Neutrophil (primary cell): Measurements from ENCODE around the gene PNO1.

Experiments
- H3K27ac ChIP-seq: fragments of 200-600 bp; sonication (generic); 2 replicates; pipeline ENCODE4 v1.5.1; 2016; ENCODE audit warnings: mild to moderate bottlenecking, moderate library complexity
- H3K27me3 ChIP-seq: fragments of 200-600 bp; sonication (generic); 2 replicates; pipeline ENCODE4 v1.6.0; 2016; ENCODE audit warnings: mild to moderate bottlenecking
- H3K36me3 ChIP-seq: fragments of 200-600 bp; sonication (generic); 2 replicates; pipeline ENCODE4 v1.5.1; 2017
- H3K4me1 ChIP-seq, 2 experiments: fragments of 200-600 bp in 1 of 2; sonication (generic) in 1 of 2; 1 replicate in 1 of 2; 2 replicates in 1 of 2; pipeline versions ENCODE4 v1.5.1 to v1.6.1; 2013 to 2016; ENCODE audit warnings: low read depth in 1 of 2, low read length in 1 of 2, mild to moderate bottlenecking in 1 of 2, moderate library complexity in 1 of 2; ENCODE audit not compliant: control insufficient read depth in 1 of 2, insufficient read depth in 1 of 2
- H3K4me3 ChIP-seq, 2 experiments: fragments of 200-600 bp in 1 of 2; sonication (generic) in 1 of 2; 1 replicate in 1 of 2; 2 replicates in 1 of 2; pipeline ENCODE4 v1.5.1; 2013 to 2016; ENCODE audit warnings: low read depth in 1 of 2, low read length in 1 of 2, mild to moderate bottlenecking in 1 of 2, moderate library complexity in 1 of 2
- H3K9me3 ChIP-seq: fragments of 200-600 bp; sonication (generic); 2 replicates; pipeline ENCODE4 v1.5.1; 2016
- CTCF ChIP-seq: fragments of 200-600 bp; sonication (generic); IDR thresholded peaks from 2 replicates; pipeline ENCODE4 v1.5.1; 2016; ENCODE audit warnings: antibody characterized with exemption

PNO1 gene

GRCh38 chr2:68214381-68214780 lies 56.7 kb downstream of the PNO1 start:
- no peak for TF ChIP-seq CTCF
- Histone ChIP-seq H3K4me1 (peaks cover 0 to 11% of the 10 kb centered on the region in 2 experiments), H3K27ac (no peak overlapping the region), H3K36me3 (peaks cover 15% of the 10 kb centered on the region), H3K27me3 (no peaks in the 10 kb centered on the region), H3K9me3 (no peaks in the 10 kb centered on the region), H3K4me3 (no peak overlapping the region)

- Histone ChIP-seq H3K4me3 (no peak overlapping the region), H3K4me1 (peaks cover 0 to 11% of the 10 kb centered on the region in 2 experiments), H3K36me3 (peaks cover 15% of the 10 kb centered on the region), H3K27me3 (no peaks in the 10 kb centered on the region), H3K9me3 (no peaks in the 10 kb centered on the region), H3K27ac (no peak overlapping the region)
- TF ChIP-seq CTCF = no peak
These were observed 59.0 kb downstream of the PNO1 start for GRCh38 chr2:68216454-68217310.

GRCh38 chr2:68217729-68218128 lies 60.0 kb downstream of the PNO1 start:
- no peak overlapping the region for H3K27ac ChIP-seq
- TF ChIP-seq CTCF = no peak
- no peaks in the 10 kb centered on the region for H3K27me3 ChIP-seq
- H3K4me1 ChIP-seq = peaks cover 0 to 11% of the 10 kb centered on the region in 2 experiments
- H3K4me3 ChIP-seq = no peak overlapping the region
- no peaks in the 10 kb centered on the region for H3K9me3 ChIP-seq
- peaks cover 9% of the 10 kb centered on the region for H3K36me3 ChIP-seq

GRCh38 chr2:68218343-68218901 lies 60.7 kb downstream of the PNO1 start:
- Histone ChIP-seq H3K27me3 (no peaks in the 10 kb centered on the region), H3K4me3 (no peak overlapping the region), H3K36me3 (peaks cover 9% of the 10 kb centered on the region), H3K27ac (peak overlapping the region; percentile 47), H3K4me1 (peaks cover 0 to 11% of the 10 kb centered on the region in 2 experiments), H3K9me3 (no peaks in the 10 kb centered on the region)
- TF ChIP-seq CTCF = no peak

- H3K4me1 ChIP-seq = peaks cover 3 to 18% of the 10 kb centered on the region in 2 experiments
- peak overlapping the region; percentile 29 for H3K27ac ChIP-seq
- no peaks in the 10 kb centered on the region for H3K9me3 ChIP-seq
- no peaks in the 10 kb centered on the region for H3K36me3 ChIP-seq
- no peak for TF ChIP-seq CTCF
- H3K4me3 ChIP-seq = no peak overlapping the region
- no peaks in the 10 kb centered on the region for H3K27me3 ChIP-seq
These were observed 64.6 kb downstream of the PNO1 start for GRCh38 chr2:68222287-68222686.
